Esophagus squamous epithelium (tissue), 4 donors: ENCODE data around the gene SMAD7.

ENCODE experiments used
- POLR2A ChIP-seq, 4 donors: fragments of 450-650 bp; IDR thresholded peaks; one replicate each; pipeline ENCODE4 v1.6.1; 2017; ENCODE audit warnings: antibody characterized with exemption in 4 of 4, mild to moderate bottlenecking in 4 of 4, moderate library complexity in 3 of 4
- TF ChIP-seq, protein P1 (sequence below), 6 experiments: fragments of 450-650 bp in 4 of 6; fragments of 200-600 bp in 2 of 6; sonication (generic) in 2 of 6; IDR thresholded peaks; one replicate each; pipeline ENCODE4 v1.5.1; 2016 to 2019; ENCODE audit warnings: antibody characterized with exemption in 6 of 6, mild to moderate bottlenecking in 4 of 6, moderate library complexity in 4 of 6

- TF ChIP-seq POLR2A (IDR thresholded peaks at IDR 0.05), result peak in 1 of 4 donors; percentile 24
- TF ChIP-seq, protein P1, sequence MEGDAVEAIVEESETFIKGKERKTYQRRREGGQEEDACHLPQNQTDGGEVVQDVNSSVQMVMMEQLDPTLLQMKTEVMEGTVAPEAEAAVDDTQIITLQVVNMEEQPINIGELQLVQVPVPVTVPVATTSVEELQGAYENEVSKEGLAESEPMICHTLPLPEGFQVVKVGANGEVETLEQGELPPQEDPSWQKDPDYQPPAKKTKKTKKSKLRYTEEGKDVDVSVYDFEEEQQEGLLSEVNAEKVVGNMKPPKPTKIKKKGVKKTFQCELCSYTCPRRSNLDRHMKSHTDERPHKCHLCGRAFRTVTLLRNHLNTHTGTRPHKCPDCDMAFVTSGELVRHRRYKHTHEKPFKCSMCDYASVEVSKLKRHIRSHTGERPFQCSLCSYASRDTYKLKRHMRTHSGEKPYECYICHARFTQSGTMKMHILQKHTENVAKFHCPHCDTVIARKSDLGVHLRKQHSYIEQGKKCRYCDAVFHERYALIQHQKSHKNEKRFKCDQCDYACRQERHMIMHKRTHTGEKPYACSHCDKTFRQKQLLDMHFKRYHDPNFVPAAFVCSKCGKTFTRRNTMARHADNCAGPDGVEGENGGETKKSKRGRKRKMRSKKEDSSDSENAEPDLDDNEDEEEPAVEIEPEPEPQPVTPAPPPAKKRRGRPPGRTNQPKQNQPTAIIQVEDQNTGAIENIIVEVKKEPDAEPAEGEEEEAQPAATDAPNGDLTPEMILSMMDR (IDR thresholded peaks at IDR 0.05), result peak in 1 of 6 experiments; percentile 16
Observed at GRCh38 chr18:48975817-48976649, 25.3 kb upstream of the SMAD7 start.
